CD8-positive, alpha-beta memory T cell (primary cell): ENCODE measurements around the gene PSMC6. TPM values are rescaled to one million over a fixed set of nuclear protein-coding genes. Genes with fewer than 3 reads are reported as not detected.
"Not testable (repeated sequence)": the region's sequence is repeated elsewhere in the genome, so short reads cannot be mapped to it uniquely, and the experiment has no call there.

ENCODE experiments used
- CTCF ChIA-PET: fragments of 350-600 bp; sonication (Branson Sonifier 250); formaldehyde crosslinking; loops from one replicate; lab custom pipeline; 2021; ENCODE audit warnings: antibody characterized with exemption; lab: Charles Lee
- POLR2A ChIA-PET: fragments of 350-600 bp; sonication (Branson Sonifier 250); formaldehyde crosslinking; loops from one replicate; lab custom pipeline; 2021; ENCODE audit warnings: antibody characterized with exemption; lab: Charles Lee
- DNase-seq, 5 donors: peaks; one replicate each; pipeline versions ENCODE4 v3.0.0 to v3.0.0-alpha.2; 2020 to 2022; ENCODE audit warnings: mixed read lengths in 1 of 5
- H3K27ac ChIP-seq: one replicate; pipeline ENCODE4 v1.7.0; 2013; ENCODE audit warnings: low read depth, mild to moderate bottlenecking, low read length, moderate library complexity
- H3K27me3 ChIP-seq: 2 replicates; pipeline ENCODE4 v1.7.0; 2013; ENCODE audit warnings: low read length, mild to moderate bottlenecking; ENCODE audit not compliant: insufficient read depth, poor library complexity, severe bottlenecking
- H3K36me3 ChIP-seq: 2 replicates; pipeline ENCODE4 v1.7.0; 2013; ENCODE audit warnings: mild to moderate bottlenecking, low read length, moderate library complexity; ENCODE audit not compliant: insufficient read depth
- H3K4me1 ChIP-seq: 2 replicates; pipeline ENCODE4 v1.7.0; 2013; ENCODE audit warnings: mild to moderate bottlenecking, low read length, moderate library complexity; ENCODE audit not compliant: insufficient read depth
- H3K4me3 ChIP-seq: 2 replicates; pipeline ENCODE4 v1.7.0; 2013; ENCODE audit warnings: mild to moderate bottlenecking, low read length
- H3K9me3 ChIP-seq: 2 replicates; pipeline ENCODE4 v1.7.0; 2013; ENCODE audit warnings: mild to moderate bottlenecking, low read length
- H3K27ac Mint-ChIP-seq, 8 donors: one replicate each; pipeline ENCODE4 v1.8.0; 2020 to 2021; ENCODE audit warnings: mixed read lengths in 8 of 8, mild to moderate bottlenecking in 6 of 8, inconsistent platforms in 3 of 8, moderate library complexity in 3 of 8
- H3K27me3 Mint-ChIP-seq, 2 donors: one replicate each; pipeline ENCODE4 v1.8.0; 2020 to 2021; ENCODE audit warnings: mixed read lengths in 2 of 2, mild to moderate bottlenecking in 1 of 2, moderate library complexity in 1 of 2
- H3K36me3 Mint-ChIP-seq, 3 donors: one replicate each; pipeline ENCODE4 v1.8.0; 2020 to 2021; ENCODE audit warnings: mixed read lengths in 3 of 3, inconsistent platforms in 1 of 3, mild to moderate bottlenecking in 1 of 3
- H3K4me1 Mint-ChIP-seq, 3 donors: one replicate each; pipeline ENCODE4 v1.8.0; 2020 to 2021; ENCODE audit warnings: mixed read lengths in 3 of 3, inconsistent platforms in 1 of 3, mild to moderate bottlenecking in 1 of 3
- H3K4me3 Mint-ChIP-seq, 7 donors: one replicate each; pipeline ENCODE4 v1.8.0; 2020 to 2021; ENCODE audit warnings: mixed read lengths in 7 of 7, mild to moderate bottlenecking in 6 of 7, moderate library complexity in 4 of 7, inconsistent platforms in 2 of 7
- H3K9me3 Mint-ChIP-seq, 5 donors: one replicate each; pipeline ENCODE4 v1.8.0; 2020 to 2022; ENCODE audit warnings: mixed read lengths in 5 of 5, mild to moderate bottlenecking in 3 of 5, moderate library complexity in 2 of 5, inconsistent platforms in 1 of 5
- polyA plus RNA-seq: library from polyadenylated mRNA; unstranded; fragments of 300-500 nt; fragmentation: Illumina TruSeq; gene quantifications from one replicate; pipeline ENCODE4 v1.2.3, GENCODE V29; 2021
- total RNA-seq, 2 experiments: library from RNA; stranded (reverse); gene quantifications; one replicate each; pipeline ENCODE4 v1.2.3, GENCODE V29; 2021

PSMC6 gene
- total and polyA plus RNA-seq, 3 experiments from 2014 or later: 54.3 to 123 (median 113) TPM

GRCh38 chr14:52723514-52724359, 16.7 kb downstream of the PSMC6 start:
- Histone ChIP-seq H3K27me3 (no peaks in the 10 kb centered on the region), H3K4me3 (no peak overlapping the region), H3K27ac (no peak overlapping the region), H3K4me1 (peaks cover 4% of the 10 kb centered on the region), H3K9me3 (no peaks in the 10 kb centered on the region), H3K36me3 (peaks cover 38% of the 10 kb centered on the region)
- Mint-ChIP-seq H3K4me3 (peak overlapping the region in 1 of 7 donors; percentile 27), H3K36me3 (peaks cover 10 to 76% (median 18%) of the 10 kb centered on the region in 3 donors), H3K4me1 (peaks cover 22 to 34% (median 33%) of the 10 kb centered on the region in 3 donors), H3K27ac (peak overlapping the region; percentile 11 to 89 (median 68)), H3K9me3 (no peaks in the 10 kb centered on the region), H3K27me3 (no peaks in the 10 kb centered on the region)
- ChIA-PET POLR2A (interaction anchor here (1.0 kb wide), 1 partner anchor 16 kb away, joined by 3 read pairs; no protein-coding TSS in a partner anchor), CTCF (interaction anchor here (0.8 to 1.5 kb wide), 3 partner anchors 12 to 22 kb away, joined by 3 to 4 read pairs (median 3); no protein-coding TSS in a partner anchor)
- no peak for DNase-seq

- Mint-ChIP-seq H3K36me3 (peaks cover 9 to 73% (median 16%) of the 10 kb centered on the region in 3 donors), H3K4me3 (peak overlapping the region in 1 of 7 donors; percentile 27), H3K27ac (peak overlapping the region in 7 of 8 donors; percentile 13 to 89 (median 50)), H3K9me3 (no peaks in the 10 kb centered on the region), H3K27me3 (no peaks in the 10 kb centered on the region), H3K4me1 (peaks cover 22 to 34% (median 34%) of the 10 kb centered on the region in 3 donors)
- no peak for DNase-seq
- H3K36me3 ChIP-seq: peaks cover 36% of the 10 kb centered on the region
- H3K9me3 ChIP-seq: no peaks in the 10 kb centered on the region
- ChIA-PET CTCF (interaction anchor here (1.5 kb wide), 1 partner anchor 13 kb away, joined by 4 read pairs; no protein-coding TSS in a partner anchor), POLR2A (interaction anchor here (0.7 kb wide), 1 partner anchor 66 kb away, joined by 3 read pairs; no protein-coding TSS in a partner anchor)
- no peak overlapping the region for H3K27ac ChIP-seq
- H3K27me3 ChIP-seq: no peaks in the 10 kb centered on the region
- H3K4me3 ChIP-seq: no peak overlapping the region
- H3K4me1 ChIP-seq: peaks cover 4% of the 10 kb centered on the region
Observed at GRCh38 chr14:52724360-52724644, 17.3 kb downstream of the PSMC6 start.

- H3K27me3 ChIP-seq, DNase-seq, H3K4me3 Mint-ChIP-seq, H3K4me3 ChIP-seq, H3K27ac ChIP-seq, H3K9me3 ChIP-seq, H3K27me3 Mint-ChIP-seq, H3K27ac Mint-ChIP-seq, H3K9me3 Mint-ChIP-seq: not testable (repeated sequence)
- POLR2A ChIA-PET: interaction anchor here (1.0 kb wide), 1 partner anchor 11 kb away, joined by 3 read pairs; no protein-coding TSS in a partner anchor
- CTCF ChIA-PET: interaction anchor here (0.7 to 2.8 kb wide), 4 partner anchors 14 to 1486 kb away, joined by 3 to 13 read pairs (median 4); no protein-coding TSS in a partner anchor
- H3K36me3 Mint-ChIP-seq: peaks cover 0 to 64% (median 11%) of the 10 kb centered on the region in 3 donors
- H3K4me1 ChIP-seq: peaks cover 16% of the 10 kb centered on the region
- peaks cover 25% of the 10 kb centered on the region for H3K36me3 ChIP-seq
- peaks cover 29 to 42% (median 38%) of the 10 kb centered on the region in 3 donors for H3K4me1 Mint-ChIP-seq
Observed at GRCh38 chr14:52727509-52727908, 20.5 kb downstream of the PSMC6 start.

GRCh38 chr14:52729035-52729434, 22.0 kb downstream of the PSMC6 start:
- not testable (repeated sequence) for H3K27ac ChIP-seq, H3K27me3 Mint-ChIP-seq, H3K9me3 Mint-ChIP-seq, H3K27me3 ChIP-seq, H3K9me3 ChIP-seq, DNase-seq, H3K4me3 ChIP-seq
- peaks cover 21% of the 10 kb centered on the region for H3K36me3 ChIP-seq
- POLR2A ChIA-PET: interaction anchor here (0.9 to 2.3 kb wide), 4 partner anchors 13 to 1489 kb away, joined by 3 to 22 read pairs (median 6); partner anchors contain the start of genes ERO1A and TMX1
- peak overlapping the region in 6 of 8 donors; percentile 72 to 90 (median 86) for H3K27ac Mint-ChIP-seq
- H3K36me3 Mint-ChIP-seq: peaks cover 9 to 64% (median 13%) of the 10 kb centered on the region in 3 donors
- peaks cover 21% of the 10 kb centered on the region for H3K4me1 ChIP-seq
- H3K4me1 Mint-ChIP-seq: peaks cover 30 to 42% (median 38%) of the 10 kb centered on the region in 3 donors
- peak overlapping the region in 6 of 7 donors; percentile 55 to 97 (median 63) for H3K4me3 Mint-ChIP-seq
- CTCF ChIA-PET: interaction anchor here (1.7 to 2.8 kb wide), 2 partner anchors 13 to 49 kb away, joined by 5 to 13 read pairs; no protein-coding TSS in a partner anchor

GRCh38 chr14:52729585-52729924, 22.6 kb downstream of the PSMC6 start:
- Histone ChIP-seq H3K36me3 (peaks cover 20% of the 10 kb centered on the region), H3K27me3 (no peaks in the 10 kb centered on the region), H3K9me3 (no peaks in the 10 kb centered on the region), H3K4me1 (peaks cover 26% of the 10 kb centered on the region), H3K4me3 (peak overlapping the region; percentile 59), H3K27ac (peak overlapping the region; percentile 65)
- Mint-ChIP-seq H3K27ac (peak overlapping the region; percentile 84 to 99 (median 92)), H3K27me3 (peaks cover 0 to 1% of the 10 kb centered on the region in 2 donors), H3K4me3 (peak overlapping the region; percentile 91 to 98 (median 94)), H3K36me3 (peaks cover 13 to 64% (median 14%) of the 10 kb centered on the region in 3 donors), H3K4me1 (peaks cover 32 to 42% (median 38%) of the 10 kb centered on the region in 3 donors), H3K9me3 (no peaks in the 10 kb centered on the region)
- POLR2A ChIA-PET: interaction anchor here (0.7 to 2.3 kb wide), 6 partner anchors 10 to 1489 kb away, joined by 3 to 22 read pairs (median 5); partner anchors contain the start of genes ERO1A and TMX1
- CTCF ChIA-PET: interaction anchor here (0.6 to 2.8 kb wide), 3 partner anchors 12 to 47 kb away, joined by 3 to 13 read pairs (median 4); no protein-coding TSS in a partner anchor
- no peak for DNase-seq

GRCh38 chr14:52729925-52730708, 23.1 kb downstream of the PSMC6 start, which contains the start of gene STYX:
Gene STYX (plus strand): TSS chr14:52730166. CDS start chr14:52730475, 309 bp downstream.
- peaks cover 34 to 41% (median 41%) of the 10 kb centered on the region in 3 donors for H3K4me1 Mint-ChIP-seq
- peaks cover 15% of the 10 kb centered on the region for H3K36me3 ChIP-seq

GRCh38 chr14:52730709-52731111, 23.7 kb downstream of the PSMC6 start:
- Mint-ChIP-seq H3K36me3 (peaks cover 13 to 60% (median 14%) of the 10 kb centered on the region in 3 donors), H3K27ac (peak overlapping the region; percentile 84 to 99 (median 92)), H3K27me3 (peaks cover 0 to 1% of the 10 kb centered on the region in 2 donors), H3K4me1 (peaks cover 40 to 47% (median 47%) of the 10 kb centered on the region in 3 donors), H3K9me3 (no peaks in the 10 kb centered on the region), H3K4me3 (peak overlapping the region; percentile 91 to 98 (median 94))
- Histone ChIP-seq H3K27me3 (no peaks in the 10 kb centered on the region), H3K4me3 (peak overlapping the region; percentile 96), H3K27ac (peak overlapping the region; percentile 81), H3K4me1 (peaks cover 32% of the 10 kb centered on the region), H3K36me3 (peaks cover 15% of the 10 kb centered on the region), H3K9me3 (no peaks in the 10 kb centered on the region)
- no peak for DNase-seq
- ChIA-PET CTCF (interaction anchor here (1.9 kb wide), 1 partner anchor 11 kb away, joined by 10 read pairs; no protein-coding TSS in a partner anchor), POLR2A (interaction anchor here (0.5 to 2.1 kb wide), 3 partner anchors 9 to 24 kb away, joined by 4 to 15 read pairs (median 6); no protein-coding TSS in a partner anchor)

More at GRCh38 chr14:52729925-52730708, 23.1 kb downstream of the PSMC6 start, which contains the start of gene STYX:
- H3K27ac ChIP-seq: peak within 1 kb of the TSS; percentile 81
- Mint-ChIP-seq H3K9me3 (no peaks in the 10 kb centered on the region), H3K4me3 (peak within 1 kb of the TSS; percentile 91 to 98 (median 94)), H3K27ac (peak within 1 kb of the TSS; percentile 84 to 99 (median 92)), H3K27me3 (peaks cover 0 to 1% of the 10 kb centered on the region in 2 donors), H3K36me3 (peaks cover 13 to 62% (median 14%) of the 10 kb centered on the region in 3 donors)
- peak within 1 kb of the TSS; percentile 96 for H3K4me3 ChIP-seq
- no peaks in the 10 kb centered on the region for H3K9me3 ChIP-seq
- ChIA-PET POLR2A (interaction anchor here (0.5 to 2.3 kb wide), 8 partner anchors 9 to 1490 kb away, joined by 3 to 22 read pairs (median 5); partner anchors contain the start of genes ERO1A and TMX1), CTCF (interaction anchor here (0.6 to 2.8 kb wide), 4 partner anchors 12 to 47 kb away, joined by 3 to 13 read pairs (median 7); no protein-coding TSS in a partner anchor)
- H3K4me1 ChIP-seq: peaks cover 28% of the 10 kb centered on the region
- peak; percentile 94 to 98 (median 97) for DNase-seq
- H3K27me3 ChIP-seq: no peaks in the 10 kb centered on the region
